HG02798 (cell line): ENCODE data around the gene SIGLEC10.
"Not testable (repeated sequence)": the region's sequence is repeated elsewhere in the genome, so short reads cannot be mapped to it uniquely, and the experiment has no call there.

ENCODE experiments used
- ATAC-seq: cut with Tn5 transposase; IDR thresholded peaks from one replicate; pipeline ENCODE4 v1.9.1; 2021; ENCODE audit warnings: mild to moderate bottlenecking; ENCODE audit not compliant: unreplicated experiment, poor library complexity

Gene SIGLEC10

GRCh38 chr19:51440846-51441409 lies 23.5 kb upstream of the SIGLEC10 start:
- no peak for ATAC-seq

- ATAC-seq, result no peak
Measured at GRCh38 chr19:51440052-51440451, 22.6 kb upstream of the SIGLEC10 start.

- no peak for ATAC-seq
Measured at GRCh38 chr19:51439021-51439465, 21.6 kb upstream of the SIGLEC10 start.

- no peak for ATAC-seq
Measured at GRCh38 chr19:51434456-51434855, 17.0 kb upstream of the SIGLEC10 start.

- ATAC-seq, result no peak
Measured at GRCh38 chr19:51433043-51433442, 15.6 kb upstream of the SIGLEC10 start.

- ATAC-seq, result no peak
Measured at GRCh38 chr19:51431124-51431523, 13.7 kb upstream of the SIGLEC10 start.

- no peak for ATAC-seq
Measured at GRCh38 chr19:51430221-51430620, 12.8 kb upstream of the SIGLEC10 start.

- ATAC-seq, result no peak
Measured at GRCh38 chr19:51427201-51427600, 9.8 kb upstream of the SIGLEC10 start.

GRCh38 chr19:51422053-51422448 lies 4.6 kb upstream of the SIGLEC10 start:
- peak; percentile 68 for ATAC-seq

GRCh38 chr19:51421229-51422052 lies 4.0 kb upstream of the SIGLEC10 start:
- ATAC-seq, result no peak

GRCh38 chr19:51420511-51420910 lies 3.1 kb upstream of the SIGLEC10 start:
- ATAC-seq, result not testable (repeated sequence)

- no peak for ATAC-seq
Measured at GRCh38 chr19:51418707-51419106, 1.3 kb upstream of the SIGLEC10 start.

- no peak for ATAC-seq
Measured at GRCh38 chr19:51417810-51418157, 342 bp upstream of the SIGLEC10 start.

- not testable (repeated sequence) for ATAC-seq
Measured at GRCh38 chr19:51416422-51416821, 1.0 kb downstream of the SIGLEC10 start.

- ATAC-seq, result no peak
Measured at GRCh38 chr19:51415187-51415586, 2.3 kb downstream of the SIGLEC10 start.

- no peak for ATAC-seq
Measured at GRCh38 chr19:51410950-51411748, 6.3 kb downstream of the SIGLEC10 start.

GRCh38 chr19:51407511-51408131 lies 9.8 kb downstream of the SIGLEC10 start:
- no peak for ATAC-seq

- ATAC-seq, result no peak
Measured at GRCh38 chr19:51402117-51402516, 15.3 kb downstream of the SIGLEC10 start.

GRCh38 chr19:51399936-51400335 lies 17.5 kb downstream of the SIGLEC10 start:
- not testable (repeated sequence) for ATAC-seq

GRCh38 chr19:51399231-51399630 lies 18.2 kb downstream of the SIGLEC10 start:
- ATAC-seq, result no peak
